ENCODE measurements around the gene STX16. TPM values are rescaled to one million over a fixed set of nuclear protein-coding genes. Genes with fewer than 3 reads are reported as not detected.

Gene STX16
- total RNA-seq, 1 donor from 2014 or later = 50.4 TPM

- Mint-ChIP-seq H3K4me3 (ENCODE audit: unreplicated experiment) (no peak overlapping the region), H3K27me3 (ENCODE audit: low read depth) (no peaks in the 10 kb centered on the region), H3K4me1 (ENCODE audit: low read depth) (no peaks in the 10 kb centered on the region), H3K27ac (ENCODE audit: unreplicated experiment) (no peak overlapping the region), H3K9me3 (ENCODE audit: low read depth) (no peaks in the 10 kb centered on the region), H3K36me3 (ENCODE audit: low read depth) (peaks cover 14% of the 10 kb centered on the region)
- DNase-seq (ENCODE audit: low spot score) = no peak
- TF ChIP-seq, protein P1, sequence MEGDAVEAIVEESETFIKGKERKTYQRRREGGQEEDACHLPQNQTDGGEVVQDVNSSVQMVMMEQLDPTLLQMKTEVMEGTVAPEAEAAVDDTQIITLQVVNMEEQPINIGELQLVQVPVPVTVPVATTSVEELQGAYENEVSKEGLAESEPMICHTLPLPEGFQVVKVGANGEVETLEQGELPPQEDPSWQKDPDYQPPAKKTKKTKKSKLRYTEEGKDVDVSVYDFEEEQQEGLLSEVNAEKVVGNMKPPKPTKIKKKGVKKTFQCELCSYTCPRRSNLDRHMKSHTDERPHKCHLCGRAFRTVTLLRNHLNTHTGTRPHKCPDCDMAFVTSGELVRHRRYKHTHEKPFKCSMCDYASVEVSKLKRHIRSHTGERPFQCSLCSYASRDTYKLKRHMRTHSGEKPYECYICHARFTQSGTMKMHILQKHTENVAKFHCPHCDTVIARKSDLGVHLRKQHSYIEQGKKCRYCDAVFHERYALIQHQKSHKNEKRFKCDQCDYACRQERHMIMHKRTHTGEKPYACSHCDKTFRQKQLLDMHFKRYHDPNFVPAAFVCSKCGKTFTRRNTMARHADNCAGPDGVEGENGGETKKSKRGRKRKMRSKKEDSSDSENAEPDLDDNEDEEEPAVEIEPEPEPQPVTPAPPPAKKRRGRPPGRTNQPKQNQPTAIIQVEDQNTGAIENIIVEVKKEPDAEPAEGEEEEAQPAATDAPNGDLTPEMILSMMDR (IDR thresholded peaks at IDR 0.05) = no peak
Observed at GRCh38 chr20:58664883-58665282, 13.8 kb downstream of the STX16 start.

GRCh38 chr20:58665606-58666005 lies 14.5 kb downstream of the STX16 start:
- Mint-ChIP-seq H3K9me3 (ENCODE audit: low read depth) (no peaks in the 10 kb centered on the region), H3K27ac (ENCODE audit: unreplicated experiment) (no peak overlapping the region), H3K4me1 (ENCODE audit: low read depth) (no peaks in the 10 kb centered on the region), H3K4me3 (ENCODE audit: unreplicated experiment) (no peak overlapping the region), H3K36me3 (ENCODE audit: low read depth) (peaks cover 18% of the 10 kb centered on the region), H3K27me3 (ENCODE audit: low read depth) (no peaks in the 10 kb centered on the region)
- no peak for DNase-seq (ENCODE audit: low spot score)
- TF ChIP-seq, protein P1 (IDR thresholded peaks at IDR 0.05) = no peak

GRCh38 chr20:58666702-58667101 lies 15.6 kb downstream of the STX16 start:
- peaks cover 20% of the 10 kb centered on the region for H3K36me3 Mint-ChIP-seq (ENCODE audit: low read depth)
- no peak overlapping the region for H3K4me3 Mint-ChIP-seq (ENCODE audit: unreplicated experiment)
- TF ChIP-seq, protein P1 (IDR thresholded peaks at IDR 0.05) = no peak
- no peaks in the 10 kb centered on the region for H3K4me1 Mint-ChIP-seq (ENCODE audit: low read depth)
- no peak for DNase-seq (ENCODE audit: low spot score)
- no peak overlapping the region for H3K27ac Mint-ChIP-seq (ENCODE audit: unreplicated experiment)
- H3K27me3 Mint-ChIP-seq (ENCODE audit: low read depth) = no peaks in the 10 kb centered on the region
- no peaks in the 10 kb centered on the region for H3K9me3 Mint-ChIP-seq (ENCODE audit: low read depth)

- Mint-ChIP-seq H3K36me3 (ENCODE audit: low read depth) (peaks cover 17% of the 10 kb centered on the region), H3K4me1 (ENCODE audit: low read depth) (no peaks in the 10 kb centered on the region), H3K27ac (ENCODE audit: unreplicated experiment) (no peak overlapping the region), H3K27me3 (ENCODE audit: low read depth) (no peaks in the 10 kb centered on the region), H3K9me3 (ENCODE audit: low read depth) (no peaks in the 10 kb centered on the region), H3K4me3 (ENCODE audit: unreplicated experiment) (no peak overlapping the region)
- DNase-seq (ENCODE audit: low spot score) = no peak
- TF ChIP-seq, protein P1 (IDR thresholded peaks at IDR 0.05) = no peak
Observed at GRCh38 chr20:58667975-58668374, 16.9 kb downstream of the STX16 start.

DNA sequence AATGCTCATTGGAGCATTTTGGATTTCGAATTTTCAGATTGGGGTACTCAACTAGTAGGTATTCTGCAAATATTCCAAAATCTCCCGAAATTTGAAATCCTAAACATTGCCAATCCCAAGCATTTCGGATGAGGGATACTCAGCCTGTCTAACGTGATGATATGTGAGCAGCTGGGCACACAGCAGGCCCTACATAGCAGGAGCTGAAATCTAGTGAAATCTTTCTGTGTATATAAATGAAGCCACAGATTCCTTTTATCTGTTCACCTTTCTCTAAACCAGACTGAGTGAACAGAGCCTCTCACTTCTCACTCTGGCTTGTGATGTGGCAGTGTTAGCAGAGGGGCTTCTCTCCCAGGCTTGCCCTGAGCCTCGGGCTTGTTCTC lies 17.8 kb downstream of the STX16 start:
- H3K36me3 Mint-ChIP-seq (ENCODE audit: low read depth) = peaks cover 17% of the 10 kb centered on the region
- H3K27me3 Mint-ChIP-seq (ENCODE audit: low read depth) = no peaks in the 10 kb centered on the region
- no peaks in the 10 kb centered on the region for H3K9me3 Mint-ChIP-seq (ENCODE audit: low read depth)
- TF ChIP-seq, protein P1 (IDR thresholded peaks at IDR 0.05) = no peak
- no peak for DNase-seq (ENCODE audit: low spot score)
- H3K27ac Mint-ChIP-seq (ENCODE audit: unreplicated experiment) = no peak overlapping the region
- no peak overlapping the region for H3K4me3 Mint-ChIP-seq (ENCODE audit: unreplicated experiment)
- H3K4me1 Mint-ChIP-seq (ENCODE audit: low read depth) = no peaks in the 10 kb centered on the region
